ENCODE measurements around the gene ADAM12. TPM values are rescaled to one million over a fixed set of nuclear protein-coding genes. Genes with fewer than 3 reads are reported as not detected.

The ADAM12 gene
- polyA plus RNA-seq, 3 donors: 25.6 to 27.1 (median 26.1) TPM

DNA sequence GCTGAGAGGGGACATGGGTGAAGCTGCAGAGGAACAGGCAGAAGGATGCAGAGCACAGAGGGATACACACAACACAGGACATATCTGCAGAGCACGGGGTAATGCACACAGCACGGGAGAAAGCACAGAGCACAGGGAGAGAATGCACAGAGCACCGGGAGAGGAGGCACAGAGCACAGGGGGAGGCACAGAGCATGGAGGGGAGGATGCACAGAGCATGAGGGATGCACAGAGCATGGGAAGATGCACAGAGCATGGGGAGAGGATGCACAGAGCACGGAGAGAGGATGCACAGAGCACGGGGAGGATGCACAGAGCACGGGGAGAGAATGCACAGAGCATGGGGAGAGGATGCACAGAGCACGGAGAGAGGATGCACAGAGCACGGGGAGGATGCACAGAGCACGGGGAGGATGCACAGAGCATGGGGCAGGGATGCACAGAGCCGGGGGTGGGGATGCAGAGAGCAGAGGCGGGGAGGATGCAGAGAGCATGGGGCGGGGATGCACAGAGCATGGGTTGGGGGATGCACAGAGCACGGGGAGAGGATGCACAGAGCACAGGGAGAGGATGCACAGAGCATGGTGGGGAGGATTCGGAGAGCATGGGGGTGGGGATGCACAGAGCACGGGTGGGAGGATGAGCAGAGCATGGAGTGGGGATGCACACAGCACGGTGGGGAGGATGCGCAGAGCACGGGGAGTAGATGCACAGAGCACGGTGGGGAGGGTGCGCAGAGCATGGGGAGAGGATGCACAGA lies 230.0 kb downstream of the ADAM12 start:
- no peak for DNase-seq (ENCODE audit: low read depth in 3 of 3, low spot score in 2 of 3)

GRCh38 chr10:126157189-126157588 lies 231.1 kb downstream of the ADAM12 start:
- DNase-seq (ENCODE audit: low read depth in 3 of 3, low spot score in 2 of 3): no peak

DNA sequence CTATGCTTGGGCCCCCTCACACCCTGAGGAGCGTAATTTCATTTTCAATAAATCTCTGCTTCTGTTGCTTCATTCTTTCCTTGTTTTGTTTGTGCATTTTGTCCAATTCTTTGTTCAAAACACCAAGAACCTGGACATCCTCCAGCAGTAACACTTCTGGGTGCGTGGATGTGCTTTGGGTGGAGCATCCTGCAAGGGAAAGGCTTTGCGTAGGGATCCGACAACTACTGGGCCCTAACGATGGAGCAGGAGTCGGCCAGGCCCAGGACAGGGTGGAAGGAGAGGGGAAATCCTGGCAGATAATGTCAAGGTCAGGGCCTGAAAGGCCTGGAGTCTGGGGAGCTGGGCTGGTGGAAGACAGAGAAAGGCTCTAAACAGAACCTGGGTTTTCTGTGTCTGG lies 231.8 kb downstream of the ADAM12 start:
- DNase-seq (ENCODE audit: low read depth in 3 of 3, low spot score in 2 of 3): no peak

DNA sequence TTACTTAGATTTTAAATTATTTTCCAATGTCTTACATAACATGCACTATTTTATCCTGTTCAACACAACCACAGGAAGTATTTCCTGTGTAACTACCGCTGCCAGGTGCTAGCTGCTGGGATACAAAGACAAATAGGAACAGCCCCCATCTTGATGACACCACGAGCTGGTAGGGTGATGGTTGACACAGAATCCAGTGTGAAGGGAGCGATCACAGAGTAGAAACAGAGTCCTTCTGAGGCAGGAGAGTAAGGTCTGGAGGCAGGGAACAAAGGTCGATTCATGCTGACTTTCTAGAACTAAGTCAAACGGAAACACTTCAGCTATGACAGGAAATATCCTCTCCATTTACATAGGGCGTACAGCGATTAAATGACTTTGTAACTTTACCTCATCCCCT lies 232.3 kb downstream of the ADAM12 start:
- no peak for DNase-seq (ENCODE audit: low read depth in 3 of 3, low spot score in 2 of 3)

GRCh38 chr10:126155528-126155927 lies 232.7 kb downstream of the ADAM12 start:
- no peak for DNase-seq (ENCODE audit: low read depth in 3 of 3, low spot score in 2 of 3)

- DNase-seq (ENCODE audit: low read depth in 3 of 3, low spot score in 2 of 3): no peak
Observed at GRCh38 chr10:126153711-126154628, 234.3 kb downstream of the ADAM12 start.

DNA sequence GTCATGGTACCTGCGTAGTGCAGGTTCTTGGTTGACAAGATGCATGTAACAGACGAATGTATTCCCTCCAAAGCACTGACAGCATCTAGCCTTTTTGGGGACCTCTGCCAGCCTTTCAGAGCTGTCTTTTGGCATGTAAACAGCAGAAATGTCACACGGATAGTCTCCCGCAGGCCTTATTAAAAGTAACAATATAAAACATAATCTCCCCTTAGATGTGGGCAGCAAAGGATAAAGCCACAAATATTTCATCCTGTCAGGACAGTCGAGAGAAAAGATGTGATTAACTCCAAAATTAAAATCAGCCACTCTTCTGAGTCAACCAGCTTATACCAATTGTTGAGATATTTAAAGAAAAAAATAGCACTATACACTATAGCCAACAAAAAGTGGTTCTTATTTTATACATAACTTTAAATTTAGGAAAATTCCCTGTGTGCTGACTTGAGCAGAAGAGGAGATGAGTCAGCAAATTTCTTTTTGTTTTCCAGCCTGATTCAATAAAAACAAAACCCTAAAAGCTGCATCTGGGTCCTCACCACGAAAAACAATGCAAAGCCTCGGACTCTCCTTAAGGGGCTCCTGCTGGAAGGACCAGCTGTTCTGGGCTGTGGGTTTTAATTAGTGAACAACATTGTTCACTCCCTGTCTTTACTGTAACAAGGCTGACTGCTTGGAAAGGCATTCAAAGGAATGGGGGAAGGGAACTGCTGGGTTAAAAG lies 240.2 kb downstream of the ADAM12 start:
- DNase-seq (ENCODE audit: low read depth in 3 of 3, low spot score in 2 of 3): peak in 1 of 3 donors; percentile 26

GRCh38 chr10:126146771-126147170 lies 241.5 kb downstream of the ADAM12 start:
- DNase-seq (ENCODE audit: low read depth in 3 of 3, low spot score in 2 of 3): no peak

DNA sequence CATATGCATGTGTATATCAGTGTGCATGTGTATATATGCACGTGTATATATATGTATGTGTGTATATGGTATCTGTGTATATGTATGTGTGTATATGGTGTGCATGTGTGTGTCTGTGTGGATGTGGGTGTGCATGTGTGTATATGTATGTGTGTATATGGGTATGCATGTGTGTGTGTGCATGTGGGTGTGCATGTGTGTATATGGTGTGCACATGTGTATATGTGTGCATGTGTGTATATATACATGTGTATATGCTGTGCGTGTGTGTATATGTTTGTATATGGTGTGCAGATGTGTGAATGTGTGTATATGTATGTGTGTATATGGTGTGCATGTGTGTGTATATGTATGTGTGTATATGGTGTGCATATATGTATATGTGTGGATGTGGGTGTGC lies 245.2 kb downstream of the ADAM12 start:
- no peak for DNase-seq (ENCODE audit: low read depth in 3 of 3, low spot score in 2 of 3)

DNA sequence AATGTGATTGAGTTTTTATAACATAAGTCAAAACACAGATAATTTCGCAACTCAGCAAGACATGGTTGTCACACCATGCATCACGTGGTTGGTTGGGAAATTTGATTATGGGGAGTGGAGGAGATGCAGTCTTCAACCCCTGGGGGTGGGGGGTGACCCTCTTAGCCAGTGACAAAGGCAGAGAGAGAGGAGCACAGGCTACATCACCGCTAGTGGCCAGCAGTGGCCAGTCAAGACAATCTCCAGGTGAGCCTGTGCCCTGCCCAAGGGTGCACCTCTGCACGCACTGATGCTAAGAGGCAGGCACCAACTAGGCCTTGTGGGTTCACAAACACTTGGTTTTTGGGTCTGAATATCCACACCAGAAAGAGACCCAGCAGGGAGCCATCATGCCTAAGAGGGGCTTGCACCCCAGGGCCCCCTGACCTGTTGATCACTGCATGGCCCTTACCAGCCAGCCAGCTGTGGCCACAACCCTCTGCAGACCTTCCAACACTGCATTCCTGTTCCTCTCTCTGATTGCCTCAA lies 247.5 kb downstream of the ADAM12 start:
- no peak for DNase-seq (ENCODE audit: low read depth in 3 of 3, low spot score in 2 of 3)

DNA sequence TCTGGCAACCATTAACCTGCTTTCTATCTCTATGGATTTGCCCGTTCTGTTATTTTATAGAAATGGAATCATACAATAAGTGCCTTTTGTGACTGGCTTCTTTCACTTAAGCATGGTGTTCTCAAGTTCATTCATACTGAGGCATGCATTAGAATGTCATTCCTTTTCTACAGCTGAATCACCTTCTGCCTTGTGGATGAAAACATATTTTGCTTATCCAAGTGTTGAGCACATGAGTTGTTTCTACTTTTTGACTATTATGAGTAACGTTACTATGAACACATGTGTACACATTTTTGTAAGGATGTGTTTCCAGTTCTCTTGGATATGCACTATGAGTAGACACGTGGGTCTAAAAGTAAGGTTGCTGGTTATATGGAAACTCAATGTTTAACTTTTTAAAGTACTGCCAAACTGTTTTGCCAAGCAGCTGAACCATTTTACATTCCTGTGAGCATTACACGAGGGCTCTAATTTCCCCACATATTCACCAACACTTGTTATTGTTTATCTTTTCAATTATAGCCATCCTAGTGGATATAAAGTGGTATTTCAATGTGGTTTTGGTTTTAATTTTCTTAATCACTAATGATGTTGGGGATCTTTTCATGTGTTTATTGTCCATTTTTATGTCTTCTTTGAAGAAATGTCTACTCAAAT lies 250.6 kb downstream of the ADAM12 start:
- DNase-seq (ENCODE audit: low read depth in 3 of 3, low spot score in 2 of 3): no peak

DNA sequence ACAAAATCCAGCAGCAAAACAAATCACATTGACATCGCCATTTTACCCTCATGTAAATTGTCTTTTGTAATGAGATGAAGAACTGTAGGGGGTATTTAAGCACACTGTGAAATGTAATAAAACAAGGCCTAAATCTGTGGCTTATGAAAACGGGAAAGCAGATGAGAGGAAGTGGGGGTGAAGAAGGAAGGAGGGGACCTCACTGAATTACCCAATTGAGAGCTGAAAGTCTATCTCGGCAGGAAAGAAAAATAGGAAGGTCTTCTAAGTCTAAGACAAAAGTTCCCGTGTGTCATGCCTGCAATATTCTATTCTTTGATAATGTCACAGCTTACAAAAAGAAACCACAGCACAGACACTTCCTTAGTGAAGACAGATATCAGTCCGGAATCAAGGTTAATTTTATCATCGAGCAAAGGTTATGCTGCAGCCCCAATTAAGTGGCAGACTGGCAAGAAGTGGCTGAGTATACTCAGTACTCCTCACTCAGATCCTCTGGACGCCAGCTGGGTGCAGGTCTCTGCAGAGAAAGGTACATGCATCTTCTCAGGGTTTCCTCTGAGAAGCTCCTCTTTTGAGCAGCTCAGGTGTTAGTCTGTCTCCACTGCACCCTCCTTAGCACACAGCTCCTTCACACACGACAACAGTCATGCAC lies 252.2 kb downstream of the ADAM12 start:
- DNase-seq (ENCODE audit: low read depth in 3 of 3, low spot score in 2 of 3): no peak

- no peak for DNase-seq (ENCODE audit: low read depth in 3 of 3, low spot score in 2 of 3)
Observed at GRCh38 chr10:126135177-126135576, 253.1 kb downstream of the ADAM12 start.

- no peak for DNase-seq (ENCODE audit: low read depth in 3 of 3, low spot score in 2 of 3)
Observed at GRCh38 chr10:126133906-126134656, 254.2 kb downstream of the ADAM12 start.

GRCh38 chr10:126133082-126133620 lies 255.1 kb downstream of the ADAM12 start:
- DNase-seq (ENCODE audit: low read depth in 3 of 3, low spot score in 2 of 3): no peak

GRCh38 chr10:126131341-126131740 lies 256.9 kb downstream of the ADAM12 start:
- DNase-seq (ENCODE audit: low read depth in 3 of 3, low spot score in 2 of 3): no peak

GRCh38 chr10:126130271-126130710 lies 258.0 kb downstream of the ADAM12 start:
- DNase-seq (ENCODE audit: low read depth in 3 of 3, low spot score in 2 of 3): no peak

DNA sequence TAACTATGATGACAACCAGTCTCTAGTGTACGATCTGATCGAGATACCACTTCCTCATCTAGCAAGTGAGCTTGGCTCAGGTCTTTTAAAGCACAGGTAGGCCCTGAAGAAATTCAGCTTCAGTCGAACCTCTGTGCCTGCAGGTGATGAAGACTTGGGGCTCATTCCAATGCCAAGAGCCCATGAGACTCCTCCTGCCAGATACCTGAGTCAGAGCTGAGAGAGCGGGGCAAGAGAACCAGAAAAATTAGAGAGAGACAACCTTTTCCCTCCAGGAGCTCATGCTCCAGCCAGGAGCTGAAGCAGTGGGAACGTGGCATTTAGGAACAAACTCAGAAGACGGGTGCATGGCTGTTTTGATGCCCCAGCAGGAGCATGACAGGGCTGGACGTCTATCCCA lies 259.3 kb downstream of the ADAM12 start:
- DNase-seq (ENCODE audit: low read depth in 3 of 3, low spot score in 2 of 3): no peak

DNA sequence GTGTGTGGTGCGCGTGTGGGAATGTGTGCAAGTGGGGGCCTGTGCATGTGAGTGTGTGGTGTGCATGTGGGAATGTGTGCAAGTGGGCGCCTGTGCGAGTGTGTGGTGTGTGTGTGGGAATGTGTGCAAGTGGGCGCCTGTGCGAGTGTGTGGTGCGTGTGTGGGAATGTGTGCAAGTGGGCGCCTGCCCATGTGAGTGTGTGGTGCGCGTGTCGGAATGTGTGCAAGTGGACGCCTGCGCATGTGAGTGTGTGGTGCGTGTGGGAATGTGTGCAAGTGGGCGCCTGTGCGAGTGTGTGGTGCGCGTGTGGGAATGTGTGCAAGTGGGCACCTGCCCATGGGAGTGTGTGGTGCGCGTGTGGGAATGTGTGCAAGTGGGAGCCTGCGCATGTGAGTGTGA lies 259.7 kb downstream of the ADAM12 start:
- DNase-seq (ENCODE audit: low read depth in 3 of 3, low spot score in 2 of 3): no peak
